ENCODE results near the gene KRTAP9-4. TPM values are rescaled to one million over a fixed set of nuclear protein-coding genes. Genes with fewer than 3 reads are reported as not detected.
"Not testable (repeated sequence)": the region's sequence is repeated elsewhere in the genome, so short reads cannot be mapped to it uniquely, and the experiment has no call there.

KRTAP9-4 gene, protein sequence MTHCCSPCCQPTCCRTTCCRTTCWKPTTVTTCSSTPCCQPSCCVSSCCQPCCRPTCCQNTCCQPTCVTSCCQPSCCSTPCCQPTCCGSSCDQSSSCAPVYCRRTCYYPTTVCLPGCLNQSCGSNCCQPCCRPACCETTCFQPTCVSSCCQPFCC
- total RNA-seq, result not detected in 2 replicates

DNA sequence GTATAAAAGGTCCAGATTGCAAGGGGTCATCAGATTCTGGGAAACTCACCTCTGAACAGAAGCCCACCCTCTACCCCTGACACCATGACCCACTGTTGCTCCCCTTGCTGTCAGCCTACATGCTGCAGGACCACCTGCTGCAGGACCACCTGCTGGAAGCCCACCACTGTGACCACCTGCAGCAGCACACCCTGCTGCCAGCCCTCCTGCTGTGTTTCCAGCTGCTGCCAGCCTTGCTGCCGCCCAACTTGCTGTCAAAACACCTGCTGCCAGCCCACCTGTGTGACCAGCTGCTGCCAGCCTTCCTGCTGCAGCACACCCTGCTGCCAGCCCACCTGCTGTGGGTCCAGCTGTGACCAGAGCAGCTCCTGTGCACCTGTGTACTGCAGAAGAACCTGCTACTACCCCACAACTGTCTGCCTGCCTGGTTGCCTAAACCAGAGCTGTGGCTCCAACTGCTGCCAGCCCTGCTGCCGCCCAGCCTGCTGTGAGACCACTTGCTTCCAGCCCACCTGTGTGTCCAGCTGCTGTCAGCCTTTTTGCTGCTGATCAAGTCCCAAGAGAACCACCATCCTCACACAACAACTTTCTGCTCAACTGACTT is at the start of gene KRTAP9-4:
Gene KRTAP9-4, plus strand, starts transcription at position 51 of the 604 bp plus-strand sequence. Its CDS starts 34 bp downstream, at position 85.
- not testable (repeated sequence) for DNase-seq (ENCODE audit: low read depth, low spot score)

DNA sequence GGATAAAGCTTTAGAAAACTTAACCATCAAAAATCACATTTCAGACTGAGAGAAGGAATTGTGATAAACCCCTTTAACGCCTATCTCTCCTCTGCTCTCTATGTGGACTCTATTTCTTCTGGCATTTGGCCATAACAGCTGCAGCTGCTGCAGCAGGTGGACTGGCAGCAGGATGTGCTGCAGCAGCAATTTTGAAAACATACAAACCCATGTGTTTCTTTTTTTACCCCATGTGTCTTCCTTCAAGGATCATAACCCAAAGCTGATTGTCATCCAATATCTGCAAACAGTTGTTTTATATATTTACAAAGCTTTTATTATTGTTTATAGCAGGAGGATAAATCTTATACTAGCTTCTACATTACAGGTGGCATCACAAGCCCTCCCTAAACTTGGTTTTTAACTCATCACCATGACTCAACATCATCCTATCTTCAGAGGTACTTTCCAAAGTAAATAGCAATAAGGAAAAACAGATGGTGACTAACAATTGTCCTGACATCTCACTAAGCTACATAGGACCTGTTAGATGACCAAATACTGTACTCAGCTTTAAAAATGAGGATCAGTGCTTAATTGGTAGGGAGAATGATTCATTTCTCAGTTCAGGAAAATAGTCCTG is 37.5 kb upstream of the KRTAP9-4 start:
- DNase-seq (ENCODE audit: low read depth, low spot score), result no peak

DNA sequence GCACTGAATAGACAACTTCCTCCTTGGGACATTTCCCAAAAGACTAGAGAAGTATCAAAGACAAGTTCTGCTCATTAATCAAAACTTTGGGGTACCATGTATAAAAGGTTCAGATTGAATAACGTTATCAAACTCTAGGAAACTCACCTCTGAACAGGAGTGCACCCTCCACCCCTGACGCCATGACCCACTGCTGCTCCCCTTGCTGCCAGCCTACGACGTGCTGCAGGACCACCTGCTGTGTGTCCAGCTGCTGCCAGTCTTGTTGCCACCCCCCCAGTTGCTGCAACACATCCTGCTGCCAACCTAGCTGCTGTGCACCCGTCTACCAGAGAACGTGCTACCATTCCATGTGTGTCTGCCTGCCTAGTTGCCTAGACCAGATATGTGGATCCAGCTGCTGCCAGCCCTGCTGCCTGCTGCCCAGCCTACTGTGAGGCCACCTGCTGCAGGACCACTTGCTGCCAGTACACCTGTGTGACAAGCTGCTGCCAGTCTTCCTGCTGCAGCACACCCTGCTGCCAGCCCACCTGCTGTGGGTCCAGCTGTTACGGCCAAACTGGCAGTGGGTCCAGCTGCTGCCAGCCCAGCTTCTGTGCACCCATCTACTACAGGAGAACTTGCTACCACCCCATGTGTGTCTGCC is 36.8 kb upstream of the KRTAP9-4 start:
- DNase-seq (ENCODE audit: low read depth, low spot score), result no peak

DNA sequence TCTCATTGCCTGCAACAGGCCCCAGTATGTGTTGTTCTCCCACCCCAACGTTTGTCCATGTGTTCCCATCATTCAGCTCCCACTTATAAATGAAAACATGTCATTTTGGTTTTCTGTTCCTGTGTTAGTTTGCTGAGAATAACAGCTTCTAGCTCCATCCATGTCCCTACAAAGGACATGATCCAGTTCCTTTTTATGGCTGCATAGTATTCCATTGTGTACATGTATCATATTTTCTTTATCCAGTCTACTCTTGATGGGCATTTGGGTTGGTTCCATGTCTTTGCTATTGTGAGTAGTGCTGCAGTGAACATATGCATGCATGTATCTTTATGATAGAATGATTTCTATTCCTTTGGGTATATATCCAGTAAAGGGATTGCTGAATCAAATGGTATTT is 33.8 kb upstream of the KRTAP9-4 start:
- DNase-seq (ENCODE audit: low read depth, low spot score), result no peak

DNA sequence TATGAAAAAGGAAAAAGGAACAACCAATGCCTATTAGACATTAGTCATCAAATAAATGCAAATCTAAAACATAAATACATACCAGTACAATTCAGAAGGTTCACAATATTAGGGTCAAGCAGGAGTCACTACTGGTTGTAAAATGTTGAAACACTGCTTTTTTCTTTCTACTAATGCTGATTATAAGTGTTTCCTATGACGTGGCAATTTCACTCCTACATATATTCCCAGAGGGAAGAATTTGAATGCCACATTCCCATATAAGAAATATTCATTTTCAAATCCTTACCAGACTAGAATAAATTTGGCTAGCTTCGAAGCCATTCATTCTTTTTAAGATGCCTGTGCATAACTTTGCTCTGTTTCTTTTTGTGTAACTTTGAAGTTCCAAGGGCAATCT is 25.7 kb upstream of the KRTAP9-4 start:
- no peak for DNase-seq (ENCODE audit: low read depth, low spot score)

DNA sequence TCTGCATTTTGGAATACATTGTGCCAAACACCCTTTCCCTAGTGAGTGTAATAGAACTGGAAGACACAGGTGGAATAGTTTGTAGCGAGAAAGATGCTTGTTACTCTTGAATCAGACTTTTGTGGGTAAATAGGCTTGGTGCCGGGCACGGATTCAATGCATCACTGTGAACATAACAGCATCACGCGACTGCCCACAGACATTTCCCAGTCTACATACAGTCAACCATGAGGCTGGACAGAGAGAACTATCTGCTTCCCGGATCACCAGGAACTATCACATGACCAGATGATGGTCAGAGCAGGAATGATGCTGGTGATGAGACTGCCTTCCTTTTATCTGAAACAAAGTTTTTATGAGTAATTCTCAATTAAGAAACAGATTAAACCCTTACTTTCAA is 23.4 kb upstream of the KRTAP9-4 start:
- no peak for DNase-seq (ENCODE audit: low read depth, low spot score)

DNA sequence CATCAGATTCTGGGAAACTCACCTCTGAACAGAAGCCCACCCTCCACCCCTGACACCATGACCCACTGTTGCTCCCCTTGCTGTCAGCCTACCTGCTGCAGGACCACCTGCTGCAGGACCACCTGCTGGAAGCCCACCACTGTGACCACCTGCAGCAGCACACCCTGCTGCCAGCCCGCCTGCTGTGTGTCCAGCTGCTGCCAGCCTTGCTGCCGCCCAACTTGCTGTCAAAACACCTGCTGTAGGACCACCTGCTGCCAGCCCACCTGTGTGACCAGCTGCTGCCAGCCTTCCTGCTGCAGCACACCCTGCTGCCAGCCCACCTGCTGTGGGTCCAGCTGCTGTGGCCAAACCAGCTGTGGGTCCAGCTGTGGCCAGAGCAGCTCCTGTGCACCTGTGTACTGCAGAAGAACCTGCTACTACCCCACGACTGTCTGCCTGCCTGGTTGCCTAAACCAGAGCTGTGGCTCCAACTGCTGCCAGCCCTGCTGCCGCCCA is 22.8 kb upstream of the KRTAP9-4 start, which contains the start of gene KRTAP9-2:
Gene KRTAP9-2, plus strand, starts transcription at position 51 of the 498 bp plus-strand sequence. Its CDS starts 7 bp downstream, at position 58.
- DNase-seq (ENCODE audit: low read depth, low spot score), result not testable (repeated sequence)

DNA sequence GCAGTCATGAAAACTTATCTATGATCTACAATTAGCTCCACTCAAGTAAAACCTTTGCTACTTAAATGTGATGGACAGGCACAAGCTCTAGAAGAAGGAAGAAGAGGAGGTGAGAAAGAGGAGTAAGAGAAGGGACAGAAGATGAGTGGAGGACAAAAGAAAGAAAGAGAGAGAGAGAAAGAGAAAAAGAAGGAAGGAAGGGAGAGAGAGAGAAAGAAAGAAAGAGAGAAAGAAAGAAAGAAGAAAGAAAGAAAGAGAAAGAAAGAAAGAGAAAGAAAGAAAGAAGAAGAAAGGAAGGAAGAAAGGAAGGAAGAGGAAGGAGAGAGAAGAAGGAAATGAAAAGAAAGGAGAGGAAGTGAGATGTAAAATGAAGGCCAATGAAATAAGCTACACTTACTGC is 19.4 kb upstream of the KRTAP9-4 start:
- no peak for DNase-seq (ENCODE audit: low read depth, low spot score)

DNA sequence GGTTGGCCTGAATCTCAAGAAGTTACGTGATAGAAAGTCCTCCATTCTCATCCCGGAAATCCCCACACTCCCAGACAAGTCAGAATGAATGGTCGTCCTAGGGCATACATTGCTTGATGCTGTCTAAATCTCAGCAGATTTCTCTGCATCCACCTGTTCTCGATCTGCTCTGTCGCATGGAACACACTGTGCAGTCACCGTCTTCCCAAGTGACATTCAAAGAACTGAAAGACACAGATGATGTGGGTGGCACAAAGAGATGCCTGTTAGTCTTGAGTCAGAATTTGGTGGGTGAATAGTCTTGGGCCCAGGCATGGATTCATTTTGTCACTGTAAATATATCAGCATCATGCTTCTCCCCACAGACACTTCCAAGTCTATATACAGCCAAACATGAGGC is 17.8 kb upstream of the KRTAP9-4 start:
- no peak for DNase-seq (ENCODE audit: low read depth, low spot score)

DNA sequence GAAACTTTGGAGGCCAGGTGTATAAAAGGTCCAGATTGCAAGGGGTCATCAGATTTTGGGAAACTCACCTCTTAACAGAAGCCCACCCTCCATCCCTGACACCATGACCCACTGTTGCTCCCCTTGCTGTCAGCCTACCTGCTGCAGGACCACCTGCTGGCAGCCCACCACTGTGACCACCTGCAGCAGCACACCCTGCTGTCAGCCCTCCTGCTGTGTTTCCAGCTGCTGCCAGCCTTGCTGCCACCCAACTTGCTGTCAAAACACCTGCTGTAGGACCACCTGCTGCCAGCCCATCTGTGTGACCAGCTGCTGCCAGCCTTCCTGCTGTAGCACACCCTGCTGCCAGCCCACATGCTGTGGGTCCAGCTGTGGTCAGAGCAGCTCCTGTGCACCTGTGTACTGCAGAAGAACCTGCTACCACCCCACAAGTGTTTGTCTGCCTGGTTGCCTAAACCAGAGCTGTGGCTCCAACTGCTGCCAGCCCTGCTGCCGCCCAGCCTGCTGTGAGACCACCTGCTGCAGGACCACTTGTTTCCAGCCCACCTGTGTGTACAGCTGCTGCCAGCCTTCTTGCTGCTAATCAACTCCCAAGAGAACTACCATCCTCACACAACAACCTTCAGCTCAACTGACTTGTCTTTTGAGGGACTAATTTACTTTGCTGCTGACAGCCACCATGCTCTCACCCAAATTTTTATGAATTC is 16.9 kb upstream of the KRTAP9-4 start, which contains the start of gene KRTAP9-3:
Gene KRTAP9-3, plus strand, starts transcription at position 51 of the 707 bp plus-strand sequence. Its CDS starts 53 bp downstream, at position 104.
- DNase-seq (ENCODE audit: low read depth, low spot score), result not testable (repeated sequence)

DNA sequence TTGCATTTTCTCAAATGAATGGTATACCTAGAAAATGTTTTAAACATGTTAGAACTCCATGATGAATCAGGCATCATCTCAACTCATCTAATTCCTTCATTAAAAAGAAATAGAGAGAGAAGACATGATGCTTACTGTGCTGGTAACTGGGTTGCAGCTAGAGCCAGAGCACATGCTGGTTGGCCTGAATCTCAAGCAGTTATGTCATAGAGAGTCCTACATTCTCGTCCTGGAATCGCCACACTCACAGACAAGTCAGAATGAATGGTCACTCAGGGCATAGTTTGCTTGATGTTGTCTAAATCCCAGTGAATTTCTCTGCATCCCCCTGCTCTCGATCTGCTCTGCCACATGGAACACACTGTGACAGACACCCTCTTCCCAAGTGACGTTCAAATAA is 12.4 kb upstream of the KRTAP9-4 start:
- DNase-seq (ENCODE audit: low read depth, low spot score), result not testable (repeated sequence)

DNA sequence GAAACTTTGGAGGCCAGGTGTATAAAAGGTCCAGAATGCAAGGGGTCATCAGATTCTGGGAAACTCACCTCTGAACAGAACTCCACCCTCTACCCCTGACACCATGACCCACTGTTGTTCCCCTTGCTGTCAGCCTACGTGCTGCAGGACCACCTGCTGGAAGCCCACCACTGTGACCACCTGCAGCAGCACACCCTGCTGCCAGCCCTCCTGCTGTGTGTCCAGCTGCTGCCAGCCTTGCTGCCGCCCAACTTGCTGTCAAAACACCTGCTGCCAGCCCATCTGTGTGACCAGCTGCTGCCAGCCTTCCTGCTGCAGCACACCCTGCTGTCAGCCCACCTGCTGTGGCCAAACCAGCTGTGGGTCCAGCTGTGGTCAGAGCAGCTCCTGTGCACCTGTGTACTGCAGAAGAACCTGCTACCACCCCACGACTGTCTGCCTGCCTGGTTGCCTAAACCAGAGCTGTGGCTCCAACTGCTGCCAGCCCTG is 11.5 kb upstream of the KRTAP9-4 start, which contains the start of gene KRTAP9-8:
Gene KRTAP9-8, plus strand, starts transcription at position 51 of the 489 bp plus-strand sequence. Its CDS starts 53 bp downstream, at position 104.
- DNase-seq (ENCODE audit: low read depth, low spot score), result not testable (repeated sequence)

DNA sequence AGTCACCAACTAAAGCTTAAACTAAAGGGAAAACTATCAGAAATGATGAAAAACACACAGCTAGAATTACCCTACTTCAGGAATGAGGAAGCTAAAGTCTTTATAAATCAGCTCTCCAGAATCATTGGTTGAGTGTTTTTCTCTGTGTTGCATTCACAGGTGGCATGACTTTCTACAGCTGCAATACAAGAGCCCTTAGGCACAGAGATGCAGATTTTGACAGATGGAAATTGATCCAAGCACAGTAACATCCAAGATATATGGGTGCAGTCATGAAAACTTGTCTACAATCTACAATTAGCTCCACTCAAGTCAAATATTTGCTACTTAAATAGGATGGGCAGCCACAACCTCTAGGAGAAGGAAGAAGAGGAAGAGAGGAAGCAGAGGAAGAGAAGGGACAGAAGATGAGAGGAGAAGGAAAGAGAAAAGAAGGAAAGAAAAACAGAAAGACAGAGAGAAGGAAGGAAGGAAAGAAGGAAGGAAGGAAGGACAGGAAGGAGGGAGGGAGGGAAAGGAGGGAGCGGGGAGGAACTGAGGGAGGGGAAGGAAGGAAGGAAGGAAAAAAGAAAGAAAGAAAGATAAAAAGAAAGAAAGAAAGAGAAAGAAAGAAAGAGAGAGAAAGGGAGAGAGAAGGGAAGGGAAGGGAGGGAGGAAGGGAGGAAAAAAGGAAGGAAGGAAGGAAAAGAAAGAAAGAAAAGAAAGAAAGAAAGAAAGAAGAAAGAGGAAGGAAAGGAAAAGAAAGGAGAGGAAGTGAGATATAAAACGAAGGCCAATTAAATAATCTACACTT is 2.3 kb upstream of the KRTAP9-4 start:
- DNase-seq (ENCODE audit: low read depth, low spot score), result not testable (repeated sequence)

DNA sequence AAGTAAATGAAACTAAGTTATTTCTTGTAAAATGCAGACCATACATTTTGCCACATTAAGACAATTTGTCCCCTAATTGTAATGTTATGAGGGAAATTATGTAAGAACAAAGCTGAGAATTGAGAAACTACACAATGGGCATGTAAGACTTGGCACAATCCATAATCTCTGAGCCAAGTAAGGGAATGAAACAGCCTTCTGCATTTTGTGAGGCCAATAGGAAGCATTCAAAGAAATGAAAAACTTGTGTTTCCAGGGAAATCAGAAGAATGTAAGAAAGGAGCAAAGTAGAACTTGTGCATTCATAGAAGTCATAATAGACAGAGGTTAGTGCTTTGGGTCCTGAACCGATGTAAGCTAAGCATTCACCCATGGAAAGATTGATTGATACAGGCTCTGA is 1.8 kb downstream of the KRTAP9-4 start:
- DNase-seq (ENCODE audit: low read depth, low spot score), result no peak

DNA sequence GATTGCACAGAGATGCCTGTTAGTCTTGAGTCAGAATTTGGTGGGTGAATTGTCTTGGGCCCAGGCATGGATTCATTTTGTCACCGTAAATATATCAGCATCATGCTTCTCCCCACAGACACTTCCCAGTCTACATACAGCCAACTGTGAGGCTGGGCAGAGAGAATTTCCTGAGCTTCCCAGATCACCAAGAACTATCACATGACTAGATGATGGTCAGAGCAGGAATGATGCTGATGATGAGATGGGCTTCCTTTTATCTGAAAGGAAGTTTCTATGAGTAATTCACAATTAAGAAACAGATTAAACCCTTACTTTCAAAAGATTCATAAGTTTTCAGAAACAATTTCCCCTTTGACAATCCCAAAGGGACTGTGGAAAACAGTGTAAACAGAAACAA is 5.4 kb downstream of the KRTAP9-4 start:
- DNase-seq (ENCODE audit: low read depth, low spot score), result no peak

DNA sequence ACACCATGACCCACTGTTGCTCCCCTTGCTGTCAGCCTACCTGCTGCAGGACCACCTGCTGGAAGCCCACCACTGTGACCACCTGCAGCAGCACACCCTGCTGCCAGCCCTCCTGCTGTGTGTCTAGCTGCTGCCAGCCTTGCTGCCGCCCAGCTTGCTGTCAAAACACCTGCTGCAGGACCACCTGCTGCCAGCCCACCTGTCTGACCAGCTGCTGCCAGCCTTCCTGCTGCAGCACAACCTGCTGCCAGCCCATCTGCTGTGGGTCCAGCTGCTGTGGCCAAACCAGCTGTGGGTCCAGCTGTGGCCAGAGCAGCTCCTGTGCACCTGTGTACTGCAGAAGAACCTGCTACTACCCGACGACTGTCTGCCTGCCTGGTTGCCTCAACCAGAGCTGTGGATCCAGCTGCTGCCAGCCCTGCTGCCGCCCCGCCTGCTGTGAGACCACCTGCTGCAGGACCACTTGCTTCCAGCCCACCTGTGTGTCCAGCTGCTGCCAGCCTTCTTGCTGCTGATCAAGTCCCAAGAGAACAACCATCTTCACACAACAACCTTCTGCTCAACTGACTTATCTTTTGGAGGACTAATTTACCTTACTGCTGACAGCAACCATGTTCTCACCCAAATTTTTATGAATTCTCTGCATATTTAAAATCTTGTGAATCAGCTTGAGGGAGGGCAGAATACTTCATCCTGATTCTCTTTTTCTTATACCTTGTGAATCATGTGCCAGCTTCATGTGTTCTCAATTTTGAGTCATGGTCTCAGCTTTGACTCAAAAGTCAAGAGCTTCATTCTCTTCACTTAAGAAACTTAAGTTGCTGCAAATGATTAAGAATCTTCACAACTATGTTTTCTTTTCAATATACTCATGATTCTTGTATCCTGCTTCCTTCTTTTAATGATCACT is 6.1 kb downstream of the KRTAP9-4 start, which contains the start of gene KRTAP9-9:
Gene KRTAP9-9, plus strand, starts transcription at position 4 of the 910 bp plus-strand sequence.
- DNase-seq (ENCODE audit: low read depth, low spot score), result not testable (repeated sequence)

DNA sequence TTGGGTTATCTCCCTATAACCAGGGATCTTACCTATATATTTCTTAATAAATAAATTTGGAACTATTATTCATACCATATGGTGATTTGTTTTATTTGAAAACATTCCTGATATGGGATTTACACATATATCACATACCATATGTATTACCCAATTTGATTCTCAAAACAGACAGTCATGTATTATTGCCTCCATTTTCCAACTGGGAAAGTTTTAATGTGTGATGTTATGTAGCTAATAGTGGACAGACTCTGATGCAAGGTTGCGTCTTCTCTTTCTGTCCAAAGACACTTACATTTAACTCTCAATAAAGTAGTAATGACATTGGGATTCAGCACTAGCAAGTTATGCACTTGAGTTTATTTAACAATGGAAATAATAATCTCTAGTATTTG is 6.8 kb downstream of the KRTAP9-4 start:
- no peak for DNase-seq (ENCODE audit: low read depth, low spot score)

DNA sequence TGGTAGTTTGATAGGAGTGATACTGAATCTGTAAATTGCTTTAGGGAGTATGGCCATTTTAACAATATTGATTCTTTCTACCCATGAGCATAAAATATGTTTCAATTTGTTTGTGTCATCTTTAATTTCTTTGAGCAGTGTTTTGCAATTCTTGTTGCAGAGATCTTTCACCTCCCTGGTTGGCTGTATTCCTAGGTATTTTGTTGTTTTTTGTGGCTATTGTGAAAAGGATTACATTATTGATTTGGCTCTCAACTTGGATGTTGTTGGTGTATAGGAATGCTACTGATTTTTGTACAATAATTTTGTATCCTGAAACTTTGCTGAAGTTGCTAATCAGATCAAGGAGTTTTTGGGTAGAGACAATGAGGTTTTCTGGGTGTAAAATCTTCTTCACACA is 8.9 kb downstream of the KRTAP9-4 start:
- no peak for DNase-seq (ENCODE audit: low read depth, low spot score)

DNA sequence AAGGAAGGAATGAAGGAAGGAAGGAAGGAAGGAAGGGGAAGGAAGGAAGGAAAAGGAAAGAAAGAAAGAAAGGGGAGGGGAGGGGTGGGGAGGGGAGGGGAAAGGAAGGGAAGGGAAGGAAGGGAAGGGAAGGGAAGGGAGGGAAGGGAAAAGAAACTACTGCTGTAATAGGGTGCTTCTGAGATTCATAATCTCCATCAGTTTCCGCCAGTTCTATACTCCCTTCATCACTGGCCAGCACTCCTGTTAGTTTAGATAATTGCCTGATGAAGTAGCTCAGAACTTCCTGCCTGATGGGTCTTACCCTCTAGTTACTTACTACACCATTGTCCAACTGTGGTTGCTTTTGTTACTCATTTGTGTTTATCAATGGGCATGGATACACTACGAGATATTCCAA is 13.7 kb downstream of the KRTAP9-4 start:
- no peak for DNase-seq (ENCODE audit: low read depth, low spot score)
